Measurements from ENCODE around the gene EOGT.

Gene EOGT

GRCh38 chr3:69008980-69009379 is 4.5 kb downstream of the EOGT start:
- DNase-seq (ENCODE audit: low read depth), result no peak

- no peak for DNase-seq (ENCODE audit: low read depth)
Measured at GRCh38 chr3:69005791-69006482, 7.5 kb downstream of the EOGT start.

- no peak for DNase-seq (ENCODE audit: low read depth)
Measured at GRCh38 chr3:69005071-69005790, 8.3 kb downstream of the EOGT start.

- no peak for DNase-seq (ENCODE audit: low read depth)
Measured at GRCh38 chr3:69004138-69004537, 9.3 kb downstream of the EOGT start.

GRCh38 chr3:68999605-69000004 is 13.9 kb downstream of the EOGT start:
- no peak for DNase-seq (ENCODE audit: low read depth)

- no peak for DNase-seq (ENCODE audit: low read depth)
Measured at GRCh38 chr3:68999158-68999557, 14.3 kb downstream of the EOGT start.

- no peak for DNase-seq (ENCODE audit: low read depth)
Measured at GRCh38 chr3:68997887-68998286, 15.6 kb downstream of the EOGT start.

- DNase-seq (ENCODE audit: low read depth), result no peak
Measured at GRCh38 chr3:68996356-68996995, 17.0 kb downstream of the EOGT start.

- peak; percentile 9 for DNase-seq (ENCODE audit: low read depth)
Measured at GRCh38 chr3:68988740-68989139, 24.7 kb downstream of the EOGT start.

- DNase-seq (ENCODE audit: low read depth), result no peak
Measured at GRCh38 chr3:68987322-68987721, 26.2 kb downstream of the EOGT start.

GRCh38 chr3:68986496-68987208 is 26.8 kb downstream of the EOGT start:
- DNase-seq (ENCODE audit: low read depth), result no peak

- no peak for DNase-seq (ENCODE audit: low read depth)
Measured at GRCh38 chr3:68985146-68985790, 28.2 kb downstream of the EOGT start.

- no peak for DNase-seq (ENCODE audit: low read depth)
Measured at GRCh38 chr3:68984011-68984530, 29.4 kb downstream of the EOGT start.

GRCh38 chr3:68977486-68978167 is 35.9 kb downstream of the EOGT start:
- DNase-seq (ENCODE audit: low read depth), result no peak

- no peak for DNase-seq (ENCODE audit: low read depth)
Measured at GRCh38 chr3:68974711-68975110, 38.8 kb downstream of the EOGT start.

- no peak for DNase-seq (ENCODE audit: low read depth)
Measured at GRCh38 chr3:68973639-68974038, 39.8 kb downstream of the EOGT start.

GRCh38 chr3:68972358-68972979 is 41.0 kb downstream of the EOGT start:
- DNase-seq (ENCODE audit: low read depth), result no peak

GRCh38 chr3:68964694-68965093 is 48.8 kb downstream of the EOGT start:
- DNase-seq (ENCODE audit: low read depth), result no peak

- no peak for DNase-seq (ENCODE audit: low read depth)
Measured at GRCh38 chr3:68963891-68964290, 49.6 kb downstream of the EOGT start.

- no peak for DNase-seq (ENCODE audit: low read depth)
Measured at GRCh38 chr3:68963376-68963775, 50.1 kb downstream of the EOGT start.

GRCh38 chr3:68958932-68959331 is 54.6 kb downstream of the EOGT start:
- DNase-seq (ENCODE audit: low read depth), result no peak
